ENCODE results near the gene MKRN1.
"Not testable (repeated sequence)": the region's sequence is repeated elsewhere in the genome, so short reads cannot be mapped to it uniquely, and the experiment has no call there.

MKRN1 gene

DNA sequence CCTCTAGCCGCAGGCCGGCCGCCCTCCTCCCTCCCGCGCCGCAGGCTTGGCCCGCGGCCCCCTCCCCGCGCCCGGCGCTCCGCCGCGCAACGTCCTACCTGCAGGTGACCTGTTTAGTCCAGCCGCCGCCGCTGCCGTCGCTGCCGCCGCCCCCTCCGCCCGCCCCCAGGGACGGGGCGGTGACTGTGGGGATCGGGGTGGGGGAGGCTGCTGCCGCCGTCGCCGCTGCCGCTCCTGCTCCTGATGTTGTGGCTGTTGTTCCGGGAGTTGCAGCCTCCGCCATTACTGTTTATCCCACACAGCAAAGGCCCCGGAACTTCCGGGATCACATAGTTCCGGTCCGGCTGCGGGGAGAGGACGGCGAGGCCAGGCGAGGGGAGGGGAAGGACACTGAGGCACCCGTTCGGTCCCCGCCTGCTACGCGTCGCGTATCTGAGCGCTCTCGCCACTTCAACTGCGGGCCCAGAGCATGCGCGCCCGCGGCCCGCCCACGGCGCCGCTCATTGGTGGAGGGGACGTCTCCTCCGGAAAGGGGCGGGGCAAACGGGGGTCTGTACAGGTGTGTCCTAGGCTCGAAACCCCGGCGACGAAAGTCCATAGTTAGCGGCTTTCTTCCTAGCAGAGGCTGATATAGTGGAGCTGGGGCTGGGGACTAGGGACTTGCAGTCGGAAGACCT, at the start of gene MKRN1:
Gene MKRN1 (minus strand): TSS at position 444 of the 677 bp plus-strand sequence. CDS start 161 bp downstream, at position 283.
- DNase-seq: peak; percentile 93

DNA sequence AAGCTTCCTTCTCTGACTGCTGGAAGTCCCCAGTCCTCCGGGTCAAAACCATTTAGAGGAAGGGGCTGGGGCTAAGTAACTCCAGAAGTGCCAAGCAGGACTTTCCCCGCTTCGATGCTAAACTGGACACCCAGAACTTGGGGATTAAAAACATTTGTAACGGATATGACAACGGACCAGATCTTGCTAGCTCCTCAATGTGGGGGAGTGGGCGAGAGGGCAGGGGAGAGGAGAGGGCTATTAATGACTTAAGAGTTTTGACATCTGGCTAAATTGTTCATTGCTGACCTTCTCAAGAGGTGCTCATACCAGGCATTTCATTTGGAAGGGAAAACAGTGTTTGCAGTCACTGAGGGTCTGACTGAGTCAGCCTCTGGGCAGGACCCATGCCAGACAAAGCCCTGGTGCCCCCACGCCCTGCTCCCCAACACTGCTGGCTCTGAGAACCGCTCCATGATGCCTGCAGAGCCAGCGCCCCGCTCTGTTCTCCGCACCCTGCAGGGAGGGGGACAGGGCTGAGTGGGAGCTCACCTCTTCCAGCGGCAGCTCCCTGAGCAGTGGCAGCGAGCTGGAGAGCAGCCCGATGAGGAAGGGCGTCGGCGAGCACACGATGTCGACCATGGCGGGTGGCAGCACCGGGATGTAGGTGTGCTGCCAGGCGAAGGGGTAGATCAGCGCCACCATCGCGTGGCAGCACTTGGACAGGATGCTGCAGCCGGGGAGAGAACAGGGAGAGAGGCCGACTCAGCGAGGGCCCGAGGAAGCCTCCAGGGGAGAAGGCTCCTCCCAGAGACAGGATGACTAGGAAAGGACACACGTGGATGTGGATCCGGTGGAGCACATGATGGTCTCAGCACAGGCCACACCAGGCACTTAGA, 47.7 kb upstream of the MKRN1 start:
- DNase-seq: no peak

DNA sequence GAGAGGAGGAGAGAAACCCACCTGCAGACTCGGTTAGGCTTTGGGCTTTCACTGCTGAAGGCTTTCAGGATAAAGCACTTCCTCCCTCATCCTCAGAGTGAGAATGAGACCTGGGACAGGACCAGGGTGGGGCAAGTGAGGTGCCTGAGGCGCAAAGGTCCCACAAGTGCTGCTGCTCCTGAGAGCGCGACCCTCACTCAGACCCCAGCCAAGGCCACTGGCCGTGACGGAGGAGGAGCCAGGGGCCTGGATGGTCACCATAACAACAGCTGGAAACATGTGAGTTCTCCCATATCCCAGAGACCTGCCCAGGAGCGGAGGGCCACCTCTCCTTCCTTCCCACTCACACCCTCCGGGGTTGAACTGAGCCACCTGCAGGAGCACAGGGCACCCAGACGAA, 46.9 kb upstream of the MKRN1 start:
- DNase-seq: no peak

- DNase-seq: peak; percentile 7
These were observed 46.4 kb upstream of the MKRN1 start for GRCh38 chr7:140525743-140526142.

GRCh38 chr7:140521421-140521820, 42.1 kb upstream of the MKRN1 start:
- no peak for DNase-seq

GRCh38 chr7:140519007-140519399, 39.7 kb upstream of the MKRN1 start:
- no peak for DNase-seq

DNA sequence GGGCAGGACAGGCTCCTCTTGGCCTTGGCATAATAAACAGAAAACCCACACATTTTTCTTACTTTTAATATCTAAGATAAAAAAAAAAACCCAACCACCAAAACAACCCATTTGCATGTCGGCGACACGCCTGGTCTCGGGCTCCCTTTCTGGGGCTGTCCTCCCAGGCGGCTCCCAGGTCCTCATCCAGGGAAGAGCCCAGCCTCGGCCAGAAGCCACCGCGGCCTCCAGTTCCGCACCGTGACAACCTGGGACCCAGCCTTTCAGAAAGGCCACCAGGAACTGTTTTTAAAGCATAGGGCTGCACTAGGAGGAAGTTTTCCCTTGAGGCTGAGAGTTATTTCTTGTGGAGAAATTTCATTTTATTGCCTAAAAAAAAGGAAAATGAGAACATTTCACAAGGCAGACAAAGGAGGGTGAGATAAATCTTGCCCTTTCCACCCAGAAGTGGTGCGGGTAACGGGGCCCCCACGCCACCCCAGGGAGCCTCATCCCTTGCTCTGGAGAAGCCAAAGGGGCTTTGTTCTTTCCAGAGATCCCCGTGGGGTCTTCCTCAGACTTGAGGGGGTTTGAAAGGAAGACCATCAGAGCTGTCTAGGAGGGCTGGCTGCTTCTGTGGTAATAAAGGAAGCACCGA, 39.2 kb upstream of the MKRN1 start:
- DNase-seq: no peak

- DNase-seq: peak; percentile 64
These were observed 38.5 kb upstream of the MKRN1 start for GRCh38 chr7:140517546-140518369.

DNA sequence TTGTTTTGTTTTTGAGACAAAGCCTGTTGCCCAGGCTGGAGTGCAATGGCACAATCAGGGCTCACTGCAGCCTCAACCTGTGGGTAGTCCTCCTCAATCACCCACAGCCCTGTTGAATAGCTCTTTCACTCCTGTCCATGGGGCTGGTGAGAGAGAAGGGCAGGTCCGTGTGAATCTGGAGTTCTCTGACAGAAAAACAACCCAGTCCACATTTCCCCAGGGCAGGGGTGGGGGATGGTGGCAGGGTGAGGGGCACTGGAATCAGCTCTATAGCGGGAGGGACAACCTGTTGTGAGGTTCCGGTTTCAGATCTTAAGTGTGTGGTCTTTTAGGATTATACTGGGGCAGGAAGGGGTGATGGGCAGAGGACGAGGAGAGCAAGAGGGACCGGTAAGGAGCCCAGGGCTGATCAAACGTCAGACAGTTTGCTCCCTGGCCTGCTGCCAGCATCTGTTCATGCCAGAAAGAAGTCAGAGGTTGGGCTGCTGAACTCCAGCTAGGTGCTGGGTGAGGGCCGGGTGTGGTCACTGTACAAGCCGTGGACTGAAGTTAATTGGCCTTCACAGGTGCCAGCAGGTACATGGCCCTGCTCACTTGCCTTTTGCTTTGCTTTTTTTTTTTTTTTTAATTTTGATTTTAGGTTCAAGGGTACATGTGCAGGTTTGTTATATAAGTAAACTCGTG, 33.2 kb upstream of the MKRN1 start:
- no peak for DNase-seq

DNA sequence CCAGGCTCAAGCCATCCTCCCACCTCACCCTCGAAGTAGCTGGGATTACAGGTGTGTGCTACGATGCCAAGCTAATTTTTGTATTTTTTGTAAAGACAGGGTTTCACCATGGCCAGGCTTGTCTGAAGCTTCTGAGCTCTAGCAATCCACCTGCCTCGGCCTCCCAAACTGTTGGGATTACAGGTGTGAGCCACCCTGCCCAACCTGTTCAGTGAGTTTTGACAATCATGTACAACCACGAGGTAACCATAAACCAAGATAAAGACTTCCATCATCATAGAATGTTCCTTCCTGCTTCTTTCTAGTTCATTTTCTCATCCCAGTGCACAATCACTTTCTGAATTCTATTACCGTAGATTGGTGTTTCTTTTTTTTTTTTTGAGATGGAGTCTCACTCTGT, 30.5 kb upstream of the MKRN1 start:
- DNase-seq: no peak

GRCh38 chr7:140507556-140507955, 28.3 kb upstream of the MKRN1 start:
- DNase-seq: not testable (repeated sequence)

DNA sequence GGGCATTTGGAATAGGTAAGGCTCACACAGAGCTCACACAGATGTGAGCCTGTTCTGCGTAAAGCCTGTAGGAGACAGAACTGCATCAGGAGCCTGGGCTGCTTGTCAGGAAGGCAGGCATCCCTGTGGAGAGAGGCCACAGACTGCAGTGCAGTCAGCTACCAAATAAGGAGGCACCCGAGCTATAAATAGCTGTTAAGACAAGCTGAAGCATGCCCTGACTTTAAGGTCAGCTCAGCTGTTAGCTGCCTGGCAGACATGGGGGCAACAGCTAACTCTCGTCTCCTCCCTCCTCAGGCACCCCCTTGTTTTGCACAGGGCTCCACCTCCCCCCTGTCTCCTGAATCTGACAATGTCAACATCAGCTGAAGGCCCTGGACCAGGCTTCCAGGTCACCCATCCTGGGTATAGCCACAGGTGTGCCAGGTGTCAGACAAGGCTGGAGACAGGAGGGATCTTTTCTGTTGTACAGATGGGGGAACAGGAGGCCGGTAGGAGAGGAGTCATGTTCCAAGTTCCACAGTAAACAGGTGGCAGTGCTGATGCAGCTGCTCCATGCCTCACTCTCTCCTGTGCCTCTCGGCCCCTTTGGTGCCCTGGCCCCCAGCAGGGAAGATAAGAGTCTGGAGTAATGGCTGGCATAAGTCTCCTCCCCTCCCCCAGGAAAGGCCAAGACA, 27.6 kb upstream of the MKRN1 start:
- DNase-seq: no peak

DNA sequence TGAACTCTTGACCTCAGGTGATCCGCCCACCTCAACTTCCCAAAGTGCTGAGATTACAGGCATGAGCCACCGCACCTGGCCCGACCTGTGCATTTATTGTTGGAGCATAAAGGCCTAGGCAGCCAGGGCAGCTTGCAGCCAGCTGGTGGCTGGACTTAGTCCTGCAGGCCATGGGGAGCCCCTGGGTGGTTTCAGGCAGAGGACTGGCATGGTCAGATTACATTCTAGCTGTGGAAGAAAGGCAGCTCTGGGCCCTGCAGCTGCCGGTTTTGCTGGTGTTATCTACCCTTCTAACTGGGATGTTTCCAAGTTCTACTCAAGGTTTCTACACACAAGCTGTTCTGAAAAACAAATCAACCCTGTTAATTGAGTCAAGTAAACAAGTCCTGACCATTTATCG, 22.7 kb upstream of the MKRN1 start:
- no peak for DNase-seq

GRCh38 chr7:140497807-140498206, 18.5 kb upstream of the MKRN1 start:
- not testable (repeated sequence) for DNase-seq

- no peak for DNase-seq
These were observed 18.0 kb upstream of the MKRN1 start for GRCh38 chr7:140497241-140497769.

- DNase-seq: no peak
These were observed 16.3 kb upstream of the MKRN1 start for GRCh38 chr7:140495514-140496097.

- no peak for DNase-seq
These were observed 15.6 kb upstream of the MKRN1 start for GRCh38 chr7:140494867-140495266.

DNA sequence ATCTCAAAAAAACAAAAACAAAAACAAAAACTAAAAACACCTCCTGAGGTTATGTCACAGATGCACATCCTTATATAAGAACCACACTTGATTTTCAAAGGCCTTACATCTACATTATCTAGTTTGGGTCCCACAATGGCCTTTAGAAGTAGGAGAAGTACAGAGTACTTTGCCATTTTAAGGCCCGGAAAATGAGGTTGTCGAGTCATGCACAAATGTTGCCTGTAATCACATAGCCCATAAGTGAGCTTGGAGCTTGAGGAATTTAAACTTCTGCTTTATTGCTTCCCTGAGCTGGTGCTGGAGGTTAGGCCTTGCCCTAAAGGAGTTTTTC, 9.7 kb upstream of the MKRN1 start:
- DNase-seq: no peak

DNA sequence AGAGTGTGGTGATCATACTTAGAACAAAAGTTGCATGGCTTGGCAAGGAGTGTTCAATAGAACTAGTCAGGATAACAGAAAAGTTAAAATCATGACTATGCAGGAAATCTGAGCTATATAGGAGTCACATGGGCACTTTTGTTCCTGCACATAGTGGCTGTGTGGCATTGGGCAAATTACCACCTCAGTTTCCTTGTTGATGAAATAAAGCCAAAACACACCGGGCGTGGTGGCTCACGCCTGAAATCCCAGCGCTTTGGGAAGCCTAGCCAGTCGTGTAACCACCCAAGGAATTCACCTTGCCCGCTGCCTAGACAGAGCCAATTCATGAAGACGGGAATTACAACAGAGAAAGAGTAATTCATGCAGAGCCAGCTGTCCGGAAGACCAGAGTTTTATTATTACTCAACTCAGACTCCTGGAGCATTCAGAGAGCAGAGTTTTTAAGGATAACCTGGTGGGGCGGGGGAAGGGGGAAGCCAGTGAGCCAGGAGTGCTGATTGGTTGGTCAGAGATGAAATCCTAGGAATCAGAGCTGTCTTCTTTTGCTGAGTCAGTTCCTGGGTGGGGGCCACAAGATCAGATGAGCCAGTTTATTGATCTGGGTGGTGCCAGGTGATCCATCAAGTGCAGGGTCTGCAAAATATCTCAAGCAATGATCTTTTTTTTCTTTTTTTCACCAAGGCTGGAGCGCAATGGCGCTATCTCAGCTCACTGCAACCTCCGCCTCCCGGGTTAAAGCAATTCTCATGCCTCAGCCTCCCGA, 6.4 kb upstream of the MKRN1 start:
- DNase-seq: no peak

DNA sequence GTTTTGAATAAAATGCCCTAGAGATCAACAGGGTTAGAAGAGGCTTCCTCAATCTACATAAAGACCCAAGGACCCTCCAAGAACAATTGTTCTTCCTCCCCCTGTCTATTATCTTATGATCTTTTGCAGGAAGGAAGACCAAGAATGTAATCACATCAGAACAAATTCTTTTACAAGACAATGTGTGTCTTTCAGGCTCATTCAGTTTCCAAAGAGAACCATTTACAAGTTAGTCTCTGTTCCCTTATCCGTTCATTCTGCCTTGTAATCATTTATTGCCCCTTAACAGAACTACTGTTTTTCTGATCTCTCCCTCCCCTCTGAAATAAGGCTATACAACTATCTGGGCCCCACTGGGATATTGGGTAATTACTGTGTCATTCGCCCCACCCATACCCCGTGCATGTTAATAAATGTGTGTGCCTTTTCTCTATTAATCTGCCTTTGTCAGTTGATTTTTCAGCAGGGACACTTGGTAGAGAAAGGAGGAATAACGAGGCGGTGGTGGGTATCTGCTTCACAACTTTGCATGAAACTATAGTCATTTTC, 5.7 kb upstream of the MKRN1 start:
- DNase-seq: no peak
